H1 (cell line): ENCODE results near the gene KRIT1. TPM values are rescaled to one million over a fixed set of nuclear protein-coding genes. Genes with fewer than 3 reads are reported as not detected.

Experiments used
- ASH2L ChIP-seq: fragments of 200-600, 300-600 bp; sonication (generic); IDR thresholded peaks from one replicate; pipeline ENCODE4 v1.7.1; 2017; ENCODE audit warnings: low read length
- BRCA1 ChIP-seq: IDR thresholded peaks from 2 replicates; pipeline ENCODE4 v1.6.1; 2012; ENCODE audit warnings: low read depth, low read length, improper control_type of control experiment
- CREB1 ChIP-seq: IDR thresholded peaks from 2 replicates; pipeline ENCODE4 v1.6.1; 2012; ENCODE audit warnings: inconsistent platforms
- E2F6 ChIP-seq: IDR thresholded peaks from 2 replicates; pipeline ENCODE4 v1.6.1; 2012; ENCODE audit warnings: inconsistent platforms
- HDAC2 ChIP-seq, 2 experiments: fragments of 300-600 bp in 1 of 2; sonication (generic) in 1 of 2; IDR thresholded peaks; 2 replicates each; pipeline ENCODE4 v1.6.1; 2011 to 2012; ENCODE audit warnings: low read depth in 2 of 2, low read length in 2 of 2, mild to moderate bottlenecking in 2 of 2, moderate library complexity in 2 of 2, borderline replicate concordance in 1 of 2, inconsistent platforms in 1 of 2
- JUN ChIP-seq: IDR thresholded peaks from 2 replicates; pipeline ENCODE4 v1.6.1; 2011; ENCODE audit warnings: low read depth, mild to moderate bottlenecking, improper control_type of control experiment, low read length
- KDM5A ChIP-seq: fragments of 200-600 bp; IDR thresholded peaks from 2 replicates; pipeline ENCODE4 v1.7.1; 2012; ENCODE audit warnings: mild to moderate bottlenecking, low read length, inconsistent platforms, mixed read lengths
- MAX ChIP-seq: IDR thresholded peaks from 2 replicates; pipeline ENCODE4 v1.6.1; 2012; ENCODE audit warnings: inconsistent platforms
- SIX5 ChIP-seq: IDR thresholded peaks from 2 replicates; pipeline ENCODE4 v1.6.1; 2011; ENCODE audit warnings: mild to moderate bottlenecking, low read depth, low read length
- polyA plus RNA-seq, 7 experiments: library from polyadenylated mRNA; depleted of rRNA in 3 of 7; stranded (reverse) in 5 of 7; unstranded in 2 of 7; fragments of >200 nt in 5 of 7; fragments of 200-250 nt in 2 of 7; gene quantifications; 1 replicate in 5 of 7; 2 replicates in 1 of 7; 4 replicates in 1 of 7; pipeline versions ENCODE4 v1.2.1 to v1.2.3, GENCODE V29; 2011 to 2013; ENCODE audit warnings: missing spikeins in 2 of 7, mixed read lengths in 2 of 7
- total RNA-seq: library from RNA; stranded (reverse); fragmentation: NEBNext Ultra II Directional; extraction: Animal tissue kit (Norgen Biotek cat#: 25700); gene quantifications from 2 replicates; pipeline ENCODE4 v1.2.1, GENCODE V29; 2021

The KRIT1 gene
- total and polyA plus RNA-seq, 2 of the 8 experiments (the other 6 are each of a cell fraction or from before 2014, with no cell fraction given), result 14.3 to 28.8 TPM

GRCh38 chr7:92178928-92179924, 66.5 kb downstream of the KRIT1 start, which contains the start of gene LRRD1 (continued):
- TF ChIP-seq CREB1, result peak; percentile 57
- TF ChIP-seq HDAC2 (IDR thresholded peaks at IDR 0.05; ENCODE audit: borderline replicate concordance in 1 of 2, low read depth in 2 of 2, low read length in 2 of 2), result 0 out of 4 replicates have a peak, but pooled peaks of 1 of the 2 experiments have one; percentile 53
- peak; percentile 71 for TF ChIP-seq ASH2L
- peak; percentile 47 for TF ChIP-seq E2F6
- TF ChIP-seq SIX5, result no peak
- TF ChIP-seq BRCA1, result no peak
- TF ChIP-seq JUN, result no peak
- TF ChIP-seq KDM5A, result no peak
- TF ChIP-seq MAX, result peak; percentile 56
